GM12891 (cell line): ENCODE results near the gene PRSS1.

Experiments
- POLR2A ChIP-seq: IDR thresholded peaks from 2 replicates; pipeline ENCODE4 v1.6.1; 2011; ENCODE audit warnings: low read depth, low read length, control low read depth
- TAF1 ChIP-seq: IDR thresholded peaks from 2 replicates; pipeline ENCODE4 v1.6.1; 2011; ENCODE audit warnings: low read depth, low read length, control low read depth

DNA sequence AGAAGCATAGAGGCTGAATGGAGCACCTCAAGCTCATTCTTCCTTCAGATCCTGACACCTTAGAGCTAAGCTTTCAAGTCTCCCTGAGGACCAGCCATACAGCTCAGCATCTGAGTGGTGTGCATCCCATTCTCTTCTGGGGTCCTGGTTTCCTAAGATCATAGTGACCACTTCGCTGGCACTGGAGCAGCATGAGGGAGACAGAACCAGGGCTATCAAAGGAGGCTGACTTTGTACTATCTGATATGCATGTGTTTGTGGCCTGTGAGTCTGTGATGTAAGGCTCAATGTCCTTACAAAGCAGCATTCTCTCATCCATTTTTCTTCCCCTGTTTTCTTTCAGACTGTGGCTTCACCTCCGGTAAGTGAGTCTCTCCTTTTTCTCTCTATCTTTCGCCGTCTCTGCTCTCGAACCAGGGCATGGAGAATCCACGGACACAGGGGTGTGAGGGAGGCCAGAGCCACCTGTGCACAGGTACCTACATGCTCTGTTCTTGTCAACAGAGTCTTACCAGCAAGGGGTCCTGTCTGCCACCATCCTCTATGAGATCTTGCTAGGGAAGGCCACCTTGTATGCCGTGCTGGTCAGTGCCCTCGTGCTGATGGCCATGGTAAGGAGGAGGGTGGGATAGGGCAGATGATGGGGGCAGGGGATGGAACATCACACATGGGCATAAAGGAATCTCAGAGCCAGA is 52.5 kb downstream of the PRSS1 start:
- TF ChIP-seq POLR2A: no peak
- no peak for TF ChIP-seq TAF1
